ENCODE data around the gene CARD8.
"Not testable (repeated sequence)": the region's sequence is repeated elsewhere in the genome, so short reads cannot be mapped to it uniquely, and the experiment has no call there.

CARD8 gene

DNA sequence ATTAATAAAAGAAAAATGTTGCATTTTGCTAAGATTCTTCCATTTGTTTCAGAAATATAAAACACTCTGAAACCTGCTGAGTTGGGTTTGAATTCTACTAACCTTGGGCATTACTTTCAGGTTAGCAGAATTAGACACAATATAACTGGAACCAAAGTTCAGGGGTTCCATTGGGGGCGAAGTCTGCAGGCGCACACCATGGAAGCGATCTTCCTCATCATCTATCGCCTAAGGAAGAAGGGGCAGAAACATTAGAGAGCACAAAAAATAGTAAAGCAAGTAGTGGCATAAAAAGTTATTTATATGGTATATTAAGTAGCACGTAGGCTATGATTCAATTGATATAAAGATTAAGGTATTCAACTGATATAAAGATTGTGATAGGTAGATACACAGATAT, 34.1 kb downstream of the CARD8 start:
- TF ChIP-seq, protein P1, sequence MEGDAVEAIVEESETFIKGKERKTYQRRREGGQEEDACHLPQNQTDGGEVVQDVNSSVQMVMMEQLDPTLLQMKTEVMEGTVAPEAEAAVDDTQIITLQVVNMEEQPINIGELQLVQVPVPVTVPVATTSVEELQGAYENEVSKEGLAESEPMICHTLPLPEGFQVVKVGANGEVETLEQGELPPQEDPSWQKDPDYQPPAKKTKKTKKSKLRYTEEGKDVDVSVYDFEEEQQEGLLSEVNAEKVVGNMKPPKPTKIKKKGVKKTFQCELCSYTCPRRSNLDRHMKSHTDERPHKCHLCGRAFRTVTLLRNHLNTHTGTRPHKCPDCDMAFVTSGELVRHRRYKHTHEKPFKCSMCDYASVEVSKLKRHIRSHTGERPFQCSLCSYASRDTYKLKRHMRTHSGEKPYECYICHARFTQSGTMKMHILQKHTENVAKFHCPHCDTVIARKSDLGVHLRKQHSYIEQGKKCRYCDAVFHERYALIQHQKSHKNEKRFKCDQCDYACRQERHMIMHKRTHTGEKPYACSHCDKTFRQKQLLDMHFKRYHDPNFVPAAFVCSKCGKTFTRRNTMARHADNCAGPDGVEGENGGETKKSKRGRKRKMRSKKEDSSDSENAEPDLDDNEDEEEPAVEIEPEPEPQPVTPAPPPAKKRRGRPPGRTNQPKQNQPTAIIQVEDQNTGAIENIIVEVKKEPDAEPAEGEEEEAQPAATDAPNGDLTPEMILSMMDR (IDR thresholded peaks at IDR 0.05; ENCODE audit: low read depth, low read length): no peak
- DNase-seq (ENCODE audit: extremely low read depth, low read depth): no peak

DNA sequence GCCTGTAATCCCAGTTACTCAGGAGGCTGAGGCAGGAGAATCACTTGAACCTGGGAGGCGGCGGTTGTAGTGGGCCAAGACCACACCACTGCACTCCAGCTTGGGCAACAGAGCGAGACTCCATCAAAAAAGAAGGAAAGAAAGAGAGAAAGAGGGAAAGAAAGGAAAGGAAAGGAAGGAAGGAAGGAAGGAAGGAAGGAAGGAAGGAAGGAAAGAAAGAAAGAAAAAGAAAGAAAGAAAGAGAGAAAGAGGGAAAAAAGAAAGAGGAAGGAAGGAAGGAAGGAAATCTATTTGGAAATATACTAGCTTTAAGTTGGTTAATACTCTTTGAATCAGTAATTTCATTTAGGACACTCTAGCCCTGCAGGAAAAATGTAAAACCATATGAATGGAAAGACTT, 34.9 kb downstream of the CARD8 start:
- not testable (repeated sequence) for DNase-seq (ENCODE audit: extremely low read depth, low read depth)

DNA sequence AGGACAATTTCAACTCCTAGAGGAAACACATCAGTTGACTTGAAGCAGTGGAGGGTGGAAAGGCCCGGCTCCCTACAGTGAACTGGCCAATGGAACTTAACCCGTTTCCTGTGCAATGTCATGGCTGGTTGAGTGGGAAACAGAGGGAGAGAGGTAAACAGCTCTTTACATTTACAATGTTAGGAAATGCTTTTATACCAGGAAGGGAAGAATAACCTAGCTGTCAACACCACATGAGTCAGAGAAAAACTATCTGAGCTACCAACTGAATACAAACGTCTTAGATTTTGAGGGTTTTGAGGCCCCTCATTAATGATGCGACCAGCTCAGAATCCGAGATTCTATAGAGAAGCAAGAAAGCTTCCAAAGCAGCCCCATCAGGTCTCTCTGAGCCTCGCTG, 36.7 kb downstream of the CARD8 start:
- TF ChIP-seq, protein P1 (IDR thresholded peaks at IDR 0.05; ENCODE audit: low read depth, low read length): no peak
- no peak for DNase-seq (ENCODE audit: extremely low read depth, low read depth)

DNA sequence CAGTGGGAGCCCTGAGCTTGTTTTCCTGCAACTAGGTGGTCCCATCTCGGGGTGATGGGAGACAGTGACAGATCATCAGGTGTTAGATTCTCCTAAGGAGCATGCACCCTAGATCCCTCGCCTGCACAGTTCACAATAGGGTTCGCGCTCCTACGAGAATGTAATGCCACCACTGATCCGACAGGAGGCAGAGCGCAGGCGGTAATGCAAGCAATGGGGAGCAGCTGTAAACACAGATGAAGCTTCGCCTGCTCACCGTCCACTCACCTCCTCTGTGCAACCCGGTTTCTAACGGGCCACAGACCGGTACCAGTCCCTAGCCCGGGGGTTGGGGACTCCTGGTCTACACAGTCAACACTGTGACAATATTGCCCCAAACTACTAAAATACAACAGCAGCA, 38.8 kb downstream of the CARD8 start:
- DNase-seq (ENCODE audit: extremely low read depth, low read depth): no peak

DNA sequence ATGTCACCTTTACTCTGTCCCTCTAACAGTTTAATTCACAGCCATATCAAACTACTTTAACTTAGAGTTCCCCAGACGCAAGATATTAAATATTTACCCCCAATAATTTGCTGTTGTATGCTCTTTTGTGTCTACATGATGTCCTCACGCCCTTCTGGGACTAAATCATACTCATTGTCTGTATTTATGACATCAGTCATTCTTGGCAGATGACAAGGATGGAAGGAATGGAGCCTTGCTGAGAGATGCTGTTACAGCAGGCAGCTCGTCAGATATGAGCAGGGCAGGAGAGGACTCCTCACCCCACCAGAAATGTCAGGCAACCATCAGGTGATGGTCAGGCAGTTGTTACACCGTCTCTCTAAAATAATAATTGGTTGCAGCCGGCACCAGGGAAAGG, 41.8 kb downstream of the CARD8 start:
- TF ChIP-seq, protein P1 (IDR thresholded peaks at IDR 0.05; ENCODE audit: low read depth, low read length): no peak
- DNase-seq (ENCODE audit: extremely low read depth, low read depth): no peak

More for the DNA sequence above, 38.8 kb downstream of the CARD8 start:
- TF ChIP-seq, protein P1 (IDR thresholded peaks at IDR 0.05; ENCODE audit: low read depth, low read length): no peak

DNA sequence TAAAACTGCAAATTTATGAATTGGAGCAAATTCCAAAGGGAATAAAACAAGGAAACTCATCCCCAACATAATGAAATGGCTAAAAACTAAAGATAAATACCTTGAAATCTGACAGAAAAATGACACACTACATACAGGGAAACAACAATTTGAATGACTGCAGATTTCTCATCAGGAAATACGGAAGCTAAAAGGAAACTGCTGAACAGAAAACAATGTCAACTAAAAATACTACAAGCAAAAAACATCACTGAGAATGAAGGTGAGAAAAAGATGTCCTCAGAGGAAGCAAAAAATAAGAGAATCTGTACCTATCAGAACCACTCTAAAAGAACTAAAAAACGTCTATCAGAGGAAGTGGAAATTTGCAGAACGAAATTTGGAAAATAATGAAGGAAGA, 45.7 kb downstream of the CARD8 start:
- DNase-seq (ENCODE audit: extremely low read depth, low read depth): no peak
- TF ChIP-seq, protein P1 (IDR thresholded peaks at IDR 0.05; ENCODE audit: low read depth, low read length): no peak

DNA sequence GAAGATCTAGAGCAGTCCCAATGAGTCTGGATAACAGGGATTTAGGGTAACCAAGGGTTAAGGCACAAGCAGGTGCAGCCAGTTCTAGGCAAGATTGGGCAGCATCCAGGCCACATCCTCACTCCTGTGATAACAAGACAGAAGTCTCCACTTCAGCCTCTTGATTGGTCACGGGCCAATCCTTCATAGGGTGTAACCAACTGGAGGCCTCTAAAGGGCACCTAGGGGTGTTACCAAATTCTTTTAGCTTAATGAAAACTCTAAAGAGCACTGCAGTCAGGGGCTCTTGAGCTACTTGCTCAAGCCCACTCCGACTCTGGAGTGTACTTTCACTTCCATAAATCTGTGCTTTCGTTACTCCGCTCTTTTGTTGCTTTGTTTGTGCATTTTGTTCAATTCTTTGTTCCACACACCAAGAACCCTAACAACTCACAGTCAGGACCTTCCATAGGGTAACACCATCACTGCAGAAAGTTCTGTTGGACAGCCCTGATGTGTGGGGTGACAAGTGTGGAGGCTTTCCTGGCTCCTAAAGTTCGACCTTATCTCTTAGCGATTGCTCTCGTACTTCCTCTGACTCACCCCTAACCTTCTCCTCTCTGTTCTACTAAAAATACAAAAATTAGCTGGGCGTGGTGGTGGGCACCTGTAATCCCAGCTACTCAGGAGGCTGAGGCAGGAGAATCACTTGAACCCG, 49.2 kb downstream of the CARD8 start:
- no peak for DNase-seq (ENCODE audit: extremely low read depth, low read depth)
- TF ChIP-seq, protein P1 (IDR thresholded peaks at IDR 0.05; ENCODE audit: low read depth, low read length): no peak

All from AG09319 (cell line).